ENCODE results near the gene OR10T2. TPM values are rescaled to one million over a fixed set of nuclear protein-coding genes. Genes with fewer than 3 reads are reported as not detected.

OR10T2 gene
- total and polyA plus RNA-seq, 4 donors, result not detected

- no peak overlapping the region for H3K27ac ChIP-seq (ENCODE audit: low read depth in 1 of 2, low read length in 1 of 2)
- TF ChIP-seq CTCF (IDR thresholded peaks at IDR 0.05; ENCODE audit: control extremely low read depth, extremely low read depth), result no peak
- H3K4me3 ChIP-seq, result no peak overlapping the region
- DNase-seq (no peak), ATAC-seq (ENCODE audit: insufficient read depth, low FRiP score) (no peak)
- H3K9me3 ChIP-seq (ENCODE audit: control insufficient read depth in 4 of 4, insufficient read depth in 3 of 4, low read length in 3 of 4), result peaks cover 0 to 18% (median 3%) of the 10 kb centered on the region in 4 donors
- H3K9ac ChIP-seq (ENCODE audit: insufficient read depth in 1 of 2, low read length in 2 of 2), result no peak overlapping the region
- 73 to 92% methylated on average over 6 of the region's 6 CpGs for WGBS, 2 donors
- H3K36me3 ChIP-seq (ENCODE audit: control insufficient read depth in 4 of 4, insufficient read depth in 4 of 4, low read length in 4 of 4), result no peaks in the 10 kb centered on the region
- no peaks in the 10 kb centered on the region for H3K27me3 ChIP-seq (ENCODE audit: control insufficient read depth in 3 of 3, insufficient read depth in 3 of 3, low read length in 2 of 3)
- H3K4me1 ChIP-seq (ENCODE audit: control insufficient read depth in 5 of 5, insufficient read depth in 5 of 5, low read length in 5 of 5), result no peaks in the 10 kb centered on the region
Observed at GRCh38 chr1:158371188-158371953, 27.9 kb downstream of the OR10T2 start.

GRCh38 chr1:158366783-158367182, 32.5 kb downstream of the OR10T2 start:
- no peaks in the 10 kb centered on the region for H3K36me3 ChIP-seq (ENCODE audit: control insufficient read depth in 4 of 4, insufficient read depth in 4 of 4, low read length in 4 of 4)

GRCh38 chr1:158362941-158363340, 36.3 kb downstream of the OR10T2 start:
- DNase-seq (no peak), ATAC-seq (ENCODE audit: insufficient read depth, low FRiP score) (no peak)
- Histone ChIP-seq H3K9me3 (ENCODE audit: control insufficient read depth in 4 of 4, insufficient read depth in 3 of 4, low read length in 3 of 4) (peaks cover 0 to 2% (median 0%) of the 10 kb centered on the region in 4 donors), H3K4me3 (no peak overlapping the region), H3K9ac (ENCODE audit: insufficient read depth in 1 of 2, low read length in 2 of 2) (no peak overlapping the region), H3K4me1 (ENCODE audit: control insufficient read depth in 5 of 5, insufficient read depth in 5 of 5, low read length in 5 of 5) (no peaks in the 10 kb centered on the region), H3K36me3 (ENCODE audit: control insufficient read depth in 4 of 4, insufficient read depth in 4 of 4, low read length in 4 of 4) (no peaks in the 10 kb centered on the region), H3K27ac (ENCODE audit: low read depth in 1 of 2, low read length in 1 of 2) (no peak overlapping the region), H3K27me3 (ENCODE audit: control insufficient read depth in 3 of 3, insufficient read depth in 3 of 3, low read length in 2 of 3) (no peaks in the 10 kb centered on the region)
- no peak for TF ChIP-seq CTCF (IDR thresholded peaks at IDR 0.05; ENCODE audit: control extremely low read depth, extremely low read depth)
- 74 to 81% methylated on average over 1 of the region's 1 CpG for WGBS, 2 donors

More at GRCh38 chr1:158366783-158367182, 32.5 kb downstream of the OR10T2 start:
- no peak overlapping the region for H3K9ac ChIP-seq (ENCODE audit: insufficient read depth in 1 of 2, low read length in 2 of 2)
- H3K4me3 ChIP-seq, result no peak overlapping the region
- H3K9me3 ChIP-seq (ENCODE audit: control insufficient read depth in 4 of 4, insufficient read depth in 3 of 4, low read length in 3 of 4), result peaks cover 0 to 11% (median 3%) of the 10 kb centered on the region in 4 donors
- H3K27ac ChIP-seq (ENCODE audit: low read depth in 1 of 2, low read length in 1 of 2), result no peak overlapping the region
- no peaks in the 10 kb centered on the region for H3K4me1 ChIP-seq (ENCODE audit: control insufficient read depth in 5 of 5, insufficient read depth in 5 of 5, low read length in 5 of 5)
- no peak for TF ChIP-seq CTCF (IDR thresholded peaks at IDR 0.05; ENCODE audit: control extremely low read depth, extremely low read depth)
- DNase-seq (no peak), ATAC-seq (ENCODE audit: insufficient read depth, low FRiP score) (no peak)
- H3K27me3 ChIP-seq (ENCODE audit: control insufficient read depth in 3 of 3, insufficient read depth in 3 of 3, low read length in 2 of 3), result no peaks in the 10 kb centered on the region

Data from lung (tissue), 12 donors.